Retina (tissue), 1 donor: ENCODE data around the gene NEURL2.
"Not testable (repeated sequence)": the region's sequence is repeated elsewhere in the genome, so short reads cannot be mapped to it uniquely, and the experiment has no call there.

Experiments
- DNase-seq: peaks from one replicate; pipeline ENCODE4 v3.0.0-alpha.2; 2016

NEURL2 gene, protein sequence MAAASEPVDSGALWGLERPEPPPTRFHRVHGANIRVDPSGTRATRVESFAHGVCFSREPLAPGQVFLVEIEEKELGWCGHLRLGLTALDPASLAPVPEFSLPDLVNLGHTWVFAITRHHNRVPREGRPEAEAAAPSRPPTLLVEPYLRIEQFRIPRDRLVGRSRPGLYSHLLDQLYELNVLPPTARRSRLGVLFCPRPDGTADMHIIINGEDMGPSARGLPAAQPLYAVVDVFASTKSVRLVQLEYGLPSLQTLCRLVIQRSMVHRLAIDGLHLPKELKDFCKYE

GRCh38 chr20:45890985-45891983 lies at the start of gene NEURL2, which contains the start of gene CTSA:
Gene NEURL2 (minus strand): TSS chr20:45891208. CDS start chr20:45890991, 217 bp downstream.
Gene CTSA (plus strand): TSS chr20:45891335. CDS start chr20:45891569, 234 bp downstream.
- DNase-seq, result peak; percentile 99

- DNase-seq, result no peak
These were observed 49.5 kb upstream of the NEURL2 start for GRCh38 chr20:45940469-45940868.

DNA sequence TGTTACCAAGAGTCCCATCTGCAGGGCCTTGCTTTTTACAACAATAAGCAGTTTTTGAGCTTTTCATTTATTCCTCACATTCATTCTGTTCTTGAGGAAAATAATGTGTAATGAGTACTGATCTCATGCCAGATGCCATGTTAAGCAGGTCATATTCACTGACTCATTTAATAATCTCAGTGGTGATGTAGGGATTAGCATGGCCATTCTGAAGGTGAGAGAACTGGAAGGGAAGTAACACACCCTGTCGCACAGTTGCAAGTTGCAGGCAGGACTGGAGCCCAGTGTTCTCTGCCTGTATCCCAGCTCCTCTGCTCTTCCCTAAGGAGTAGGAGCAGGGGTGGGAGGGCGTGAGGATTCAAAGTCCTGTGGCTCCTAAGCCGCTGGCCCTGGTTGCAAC lies 49.0 kb upstream of the NEURL2 start:
- DNase-seq, result no peak

DNA sequence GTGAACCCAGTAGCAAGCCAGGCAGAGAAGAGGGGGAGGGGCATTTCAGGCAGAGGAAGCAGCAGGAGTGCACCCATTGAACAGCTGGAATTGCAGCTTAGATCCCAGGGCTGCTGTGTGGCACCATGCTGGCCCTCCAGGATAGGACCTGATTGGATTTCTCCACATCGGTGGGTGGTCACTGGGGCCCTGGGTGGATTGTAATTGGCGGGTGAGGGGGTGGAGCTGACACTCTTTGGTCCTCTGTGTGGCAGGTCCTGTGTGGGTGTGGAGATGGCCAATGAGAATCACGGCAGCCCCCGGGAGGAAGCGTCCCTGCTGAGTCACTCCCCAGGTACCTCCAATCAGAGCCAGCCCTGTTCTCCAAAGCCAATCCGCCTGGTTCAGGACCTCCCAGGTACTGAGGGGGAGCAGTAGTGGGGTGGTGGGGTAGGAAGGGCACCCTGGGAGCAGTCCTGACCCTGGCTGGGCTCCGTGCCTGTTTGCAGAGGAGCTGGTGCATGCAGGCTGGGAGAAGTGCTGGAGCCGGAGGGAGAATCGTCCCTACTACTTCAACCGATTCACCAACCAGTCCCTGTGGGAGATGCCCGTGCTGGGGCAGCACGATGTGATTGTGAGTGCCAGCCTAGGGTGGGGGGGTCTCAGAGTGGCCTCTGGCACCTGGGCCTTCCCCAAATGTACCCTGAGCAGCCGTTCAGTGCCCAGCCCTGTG lies 47.9 kb upstream of the NEURL2 start:
- DNase-seq, result no peak

GRCh38 chr20:45937765-45938164 lies 46.8 kb upstream of the NEURL2 start:
- no peak for DNase-seq

DNA sequence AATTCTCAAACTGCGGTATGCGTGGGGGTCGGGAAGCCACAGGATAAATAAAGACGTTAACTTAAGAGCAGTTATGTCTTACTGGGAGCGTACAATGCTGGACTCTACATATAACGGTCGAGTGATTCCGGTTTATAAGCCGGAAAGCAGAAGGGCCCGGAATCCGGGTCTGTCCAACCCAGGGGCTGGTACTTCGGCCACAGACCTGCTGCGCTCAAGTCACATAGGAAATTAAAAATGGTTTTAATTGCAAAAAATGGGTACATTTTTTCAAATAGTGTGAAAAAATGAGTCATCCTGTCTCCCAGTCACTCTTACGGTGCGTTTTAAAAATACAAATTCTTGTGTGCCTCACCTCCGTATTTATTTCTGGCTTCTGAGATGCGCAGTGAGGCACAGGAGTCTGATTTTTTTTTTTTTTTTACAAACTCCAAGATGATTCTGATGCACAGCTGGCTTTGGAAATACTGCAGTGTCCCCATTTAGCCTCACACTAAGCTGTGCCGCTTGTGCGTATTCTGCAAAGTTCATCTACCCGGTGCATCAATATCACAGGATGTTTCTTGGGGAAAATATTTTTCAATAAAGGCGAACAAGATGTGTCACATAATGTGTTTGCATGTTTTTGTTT lies 44.5 kb upstream of the NEURL2 start:
- DNase-seq, result no peak

GRCh38 chr20:45934586-45935415 lies 43.8 kb upstream of the NEURL2 start, which contains the start of gene PCIF1:
Gene PCIF1 (plus strand): TSS chr20:45934683. CDS start chr20:45939000, 4,317 bp downstream.
- peak; percentile 100 for DNase-seq

GRCh38 chr20:45934046-45934585 lies 43.1 kb upstream of the NEURL2 start:
- no peak for DNase-seq

DNA sequence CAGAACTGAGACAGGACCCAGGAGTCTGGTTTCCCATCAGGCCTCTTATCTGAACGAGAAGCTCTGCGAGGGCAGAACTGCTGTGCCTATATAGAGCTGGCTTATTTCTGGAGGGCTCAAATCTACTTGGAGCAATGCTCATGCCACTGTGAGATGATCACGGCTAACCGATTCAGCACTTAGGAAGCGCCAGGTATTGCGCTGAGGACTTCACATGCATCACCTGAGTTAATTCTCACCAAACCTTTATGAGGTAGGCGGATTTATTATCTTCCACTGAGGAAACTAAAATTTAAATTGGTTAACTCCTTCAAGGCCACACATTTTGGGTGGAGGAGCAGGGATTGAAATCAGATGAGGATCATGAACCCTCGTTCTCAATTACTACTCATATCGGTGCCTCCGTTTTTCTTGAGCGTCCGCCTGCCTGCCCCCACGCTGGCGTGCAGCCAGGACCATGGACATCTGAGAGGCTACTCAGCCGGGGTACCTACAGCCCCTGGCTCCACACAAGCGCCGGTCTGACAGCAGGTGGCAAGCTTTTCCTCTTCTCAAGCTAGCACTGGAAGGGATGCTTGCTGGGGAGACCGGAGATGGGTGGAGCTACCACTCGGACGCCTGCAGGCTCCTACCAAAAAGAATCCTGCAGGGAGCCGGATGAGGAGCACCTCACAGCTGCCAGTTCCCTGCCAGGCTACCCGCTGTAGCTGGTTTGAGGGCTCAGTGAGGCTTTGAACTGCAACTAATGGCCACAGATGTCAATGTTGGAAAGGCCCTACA lies 42.4 kb upstream of the NEURL2 start:
- DNase-seq, result peak; percentile 78

- not testable (repeated sequence) for DNase-seq
These were observed 40.7 kb upstream of the NEURL2 start for GRCh38 chr20:45931680-45932079.

DNA sequence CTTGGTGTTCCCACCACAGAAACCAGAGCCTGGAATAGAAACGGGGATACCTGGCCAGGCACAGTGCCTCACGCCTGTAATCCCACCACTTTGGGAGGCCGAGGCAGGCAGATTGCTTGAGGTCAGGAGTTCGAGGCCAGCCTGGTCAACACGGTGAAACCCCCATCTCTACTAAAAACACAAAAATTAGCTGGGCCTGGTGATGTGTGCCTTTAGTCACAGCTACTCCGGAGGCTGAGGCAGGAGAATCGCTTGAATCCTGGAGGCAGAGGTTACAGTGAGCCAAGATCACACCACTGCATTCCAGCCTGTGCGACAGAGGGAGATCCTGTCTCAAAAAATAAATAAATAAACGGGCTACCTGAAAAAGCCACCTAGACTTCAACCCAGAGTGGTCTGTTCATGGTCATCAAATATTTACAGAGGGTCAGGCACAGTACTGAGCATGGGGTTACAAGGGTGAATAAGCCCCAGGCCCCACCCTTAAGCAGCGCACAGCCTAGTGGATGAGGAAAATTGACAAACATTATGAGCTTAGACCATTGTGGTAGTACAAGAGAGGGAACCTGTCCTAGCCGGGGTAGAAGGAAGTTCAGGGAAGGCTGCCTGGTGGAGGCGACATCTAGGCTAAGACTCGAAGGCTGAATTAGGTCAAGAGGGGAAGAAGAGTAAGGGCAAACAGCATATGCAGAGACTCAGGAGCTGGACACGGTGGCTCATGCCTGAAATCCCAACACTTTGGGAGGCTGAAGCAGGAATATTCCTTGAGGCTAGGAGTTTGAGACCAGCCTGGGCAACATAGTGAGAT lies 36.3 kb upstream of the NEURL2 start:
- no peak for DNase-seq

DNA sequence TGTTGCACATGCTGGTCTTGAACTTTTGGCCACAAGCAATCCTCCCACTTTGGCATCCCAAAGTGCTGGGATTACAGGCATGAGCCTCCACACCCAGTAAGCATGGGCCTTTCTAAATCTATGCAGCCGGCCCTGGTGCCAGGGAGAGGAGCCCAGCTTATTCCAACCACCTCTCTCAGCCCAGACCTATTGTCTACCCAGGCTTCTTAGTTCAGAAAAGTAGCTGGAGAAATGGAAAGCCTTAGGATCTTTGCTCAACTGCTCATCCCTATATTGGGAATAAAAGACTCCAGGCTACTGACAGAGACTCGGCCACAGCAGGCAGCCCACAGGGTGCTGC lies 35.7 kb upstream of the NEURL2 start:
- DNase-seq, result no peak

DNA sequence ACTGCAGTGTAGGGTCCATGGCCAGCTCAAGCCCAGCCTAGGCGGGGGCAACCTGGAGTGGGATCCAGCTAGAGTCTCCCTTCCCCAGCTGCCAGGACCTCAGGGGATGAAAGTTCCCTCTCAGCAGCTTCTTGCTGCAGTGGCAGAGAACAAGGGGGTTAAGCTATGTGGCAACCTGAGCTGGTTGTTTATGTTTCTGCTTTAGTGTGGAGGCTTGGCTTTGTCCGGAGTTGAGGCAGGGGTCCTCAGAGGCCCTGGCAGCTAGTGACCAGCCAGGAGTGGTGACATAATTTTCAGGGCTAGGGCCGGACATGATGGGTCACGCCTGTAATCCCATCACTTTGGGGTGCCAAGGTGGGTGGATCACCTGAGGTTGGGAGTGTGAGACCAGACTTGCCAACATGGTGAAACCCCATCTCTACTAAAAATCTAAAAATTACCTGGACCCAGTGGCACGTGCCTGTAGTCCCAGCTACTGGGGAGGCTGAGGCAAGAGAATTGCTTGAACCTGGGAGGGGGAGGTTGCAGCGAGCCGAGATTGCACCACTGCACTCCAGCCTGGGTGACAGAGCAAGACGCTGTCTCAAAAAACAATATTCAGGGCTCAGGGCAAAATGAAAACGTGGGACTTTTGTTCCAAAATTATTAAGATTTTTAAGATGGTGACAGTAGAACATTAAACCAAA lies 35.0 kb upstream of the NEURL2 start:
- DNase-seq, result no peak

GRCh38 chr20:45924391-45925261 lies 33.6 kb upstream of the NEURL2 start:
- no peak for DNase-seq

GRCh38 chr20:45921337-45922189 lies 30.6 kb upstream of the NEURL2 start:
- no peak for DNase-seq

- no peak for DNase-seq
These were observed 29.7 kb upstream of the NEURL2 start for GRCh38 chr20:45920462-45921336.
